Measurements from ENCODE around the gene DES.

Gene DES

DNA sequence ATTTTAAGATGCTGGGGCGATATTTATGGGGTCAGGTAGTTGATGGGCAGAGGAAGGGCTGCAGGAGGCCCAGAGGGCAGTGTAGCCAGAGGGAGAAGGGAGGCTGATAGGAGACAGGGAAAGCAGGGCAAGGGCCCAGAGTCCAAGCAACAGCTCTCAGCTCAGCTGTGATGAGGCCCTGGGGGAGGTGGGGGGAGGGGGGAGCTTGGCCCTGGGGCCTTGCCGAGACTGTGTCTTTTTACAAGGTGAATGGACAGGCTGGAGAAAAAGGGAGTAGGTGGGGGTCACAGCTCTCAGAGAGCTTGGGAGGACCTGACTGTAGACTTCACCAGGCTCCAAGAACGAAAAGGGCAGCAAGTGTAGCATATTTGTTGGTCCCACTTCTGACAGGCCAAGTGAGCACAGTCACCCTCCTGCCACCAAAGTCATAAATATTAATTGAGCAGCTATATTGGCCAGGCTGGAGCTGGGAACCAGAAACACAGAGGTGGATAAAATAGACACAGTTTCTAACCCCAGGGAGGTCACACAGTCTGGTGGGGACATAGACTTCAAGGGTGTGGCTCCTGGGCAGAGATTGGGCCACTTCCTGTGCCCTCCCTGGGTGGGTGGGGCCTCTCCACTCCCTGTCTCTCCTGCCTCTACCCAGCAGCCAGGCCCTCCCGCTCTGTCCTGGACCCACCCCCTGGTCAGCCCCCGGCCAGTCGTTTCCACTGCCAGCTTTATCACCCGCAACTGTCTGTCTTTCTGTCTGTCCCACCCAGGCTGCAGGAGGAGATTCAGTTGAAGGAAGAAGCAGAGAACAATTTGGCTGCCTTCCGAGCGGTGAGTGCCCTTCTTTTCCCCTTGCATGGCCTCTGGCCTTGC lies 1.4 kb downstream of the DES start:
- no peak for DNase-seq (ENCODE audit: low read depth)

DNA sequence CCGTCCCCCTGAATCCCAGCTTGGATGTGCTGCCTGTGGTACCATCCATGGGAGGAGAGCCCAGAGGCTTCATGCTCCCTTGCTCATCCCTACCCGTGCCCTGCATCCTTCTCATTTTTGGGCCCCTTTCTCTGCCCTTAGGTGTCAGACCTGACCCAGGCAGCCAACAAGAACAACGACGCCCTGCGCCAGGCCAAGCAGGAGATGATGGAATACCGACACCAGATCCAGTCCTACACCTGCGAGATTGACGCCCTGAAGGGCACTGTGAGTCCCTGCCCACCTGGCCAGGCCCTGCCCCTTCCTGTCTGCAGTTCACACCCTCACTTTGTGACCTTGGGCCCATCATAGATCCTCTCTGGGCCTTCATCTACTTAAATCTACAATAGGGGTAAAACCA lies 2.5 kb downstream of the DES start:
- DNase-seq (ENCODE audit: low read depth), result no peak

DNA sequence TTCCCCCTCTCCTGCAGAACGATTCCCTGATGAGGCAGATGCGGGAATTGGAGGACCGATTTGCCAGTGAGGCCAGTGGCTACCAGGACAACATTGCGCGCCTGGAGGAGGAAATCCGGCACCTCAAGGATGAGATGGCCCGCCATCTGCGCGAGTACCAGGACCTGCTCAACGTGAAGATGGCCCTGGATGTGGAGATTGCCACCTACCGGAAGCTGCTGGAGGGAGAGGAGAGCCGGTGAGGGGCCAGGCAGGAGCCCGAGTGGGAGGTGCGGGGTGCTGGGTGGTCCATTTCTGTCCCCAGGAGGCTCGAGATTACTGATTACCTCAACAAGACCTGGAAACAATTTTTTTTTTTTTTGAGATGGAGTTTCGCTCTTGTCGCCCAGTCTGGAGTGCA lies 3.1 kb downstream of the DES start:
- DNase-seq (ENCODE audit: low read depth), result no peak

- DNase-seq (ENCODE audit: low read depth), result no peak
Observed at GRCh38 chr2:219422952-219423534, 4.9 kb downstream of the DES start.

DNA sequence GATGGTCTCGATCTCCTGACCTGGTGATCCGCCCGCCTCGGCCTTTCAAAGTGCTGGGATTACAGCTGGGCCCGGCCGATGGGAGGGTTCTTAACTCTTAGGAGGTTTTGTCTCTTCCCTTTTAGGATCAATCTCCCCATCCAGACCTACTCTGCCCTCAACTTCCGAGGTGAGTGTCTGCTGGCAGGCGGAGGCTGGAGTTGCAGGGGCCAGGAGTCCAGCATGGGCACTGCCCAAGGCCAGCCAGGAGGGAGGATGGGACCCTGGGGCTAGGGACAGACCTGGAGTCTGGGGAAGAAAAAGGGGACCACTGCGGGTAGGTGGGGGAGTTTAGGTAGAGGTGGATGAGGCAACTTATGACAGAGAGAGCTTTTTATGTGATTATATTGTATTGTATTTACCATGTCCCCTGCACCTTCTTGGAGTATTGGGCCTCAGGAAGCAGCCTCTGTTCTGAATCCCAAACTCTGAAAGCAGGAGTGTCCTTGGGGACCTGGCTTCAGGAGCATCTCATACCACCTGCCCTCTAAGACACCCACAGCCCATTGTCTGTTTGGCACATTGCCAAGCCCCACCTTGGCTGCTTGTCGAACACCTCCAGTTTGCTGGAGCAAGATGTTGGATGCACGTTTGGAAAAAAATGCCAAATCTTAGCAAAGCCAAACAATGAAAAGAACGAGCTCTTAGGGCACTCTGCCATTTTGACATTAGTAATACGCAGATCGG lies 5.6 kb downstream of the DES start:
- no peak for DNase-seq (ENCODE audit: low read depth)

DNA sequence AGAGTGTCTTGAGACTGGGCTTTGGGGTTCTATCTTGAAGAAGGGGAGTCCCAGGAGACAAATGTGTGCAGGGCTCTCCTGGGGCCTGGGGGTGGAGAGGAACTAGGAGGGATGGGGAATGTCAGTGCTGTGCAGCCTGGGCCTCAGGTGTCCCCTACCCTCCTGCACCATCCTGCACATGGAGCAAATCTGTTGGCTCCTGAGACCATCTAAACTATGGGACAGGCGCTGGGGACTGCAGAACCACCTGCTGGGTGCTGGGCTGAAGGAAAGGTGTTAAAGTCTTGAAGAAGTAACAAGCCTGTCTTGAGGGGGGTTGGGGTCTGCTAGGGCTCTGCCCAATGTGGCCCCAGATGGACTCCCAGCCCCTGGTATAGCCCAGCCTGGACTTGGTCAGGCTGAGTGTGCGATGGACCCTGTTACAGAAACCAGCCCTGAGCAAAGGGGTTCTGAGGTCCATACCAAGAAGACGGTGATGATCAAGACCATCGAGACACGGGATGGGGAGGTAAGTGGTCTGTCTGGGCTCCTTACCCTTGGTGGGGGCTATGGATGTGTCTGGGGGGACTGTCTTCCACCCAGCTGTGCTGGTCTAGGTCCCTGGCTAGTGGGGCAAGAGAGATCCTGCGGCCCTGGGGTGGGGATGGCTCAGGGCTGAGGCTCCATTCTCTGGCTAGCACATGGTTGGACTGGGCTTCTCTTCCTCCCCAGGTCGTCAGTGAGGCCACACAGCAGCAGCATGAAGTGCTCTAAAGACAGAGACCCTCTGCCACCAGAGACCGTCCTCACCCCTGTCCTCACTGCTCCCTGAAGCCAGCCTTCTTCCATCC lies 7.3 kb downstream of the DES start:
- no peak for DNase-seq (ENCODE audit: low read depth)

DNA sequence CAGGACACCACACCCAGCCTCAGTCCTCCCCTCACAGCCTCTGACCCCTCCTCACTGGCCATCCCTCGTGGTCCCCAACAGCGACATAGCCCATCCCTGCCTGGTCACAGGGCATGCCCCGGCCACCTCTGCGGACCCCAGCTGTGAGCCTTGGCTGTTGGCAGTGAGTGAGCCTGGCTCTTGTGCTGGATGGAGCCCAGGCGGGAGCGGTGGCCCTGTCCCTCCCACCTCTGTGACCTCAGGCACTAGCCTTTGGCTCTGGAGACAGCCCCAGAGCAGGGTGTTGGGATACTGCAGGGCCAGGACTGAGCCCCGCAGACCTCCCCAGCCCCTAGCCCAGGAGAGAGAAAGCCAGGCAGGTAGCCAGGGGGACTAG lies 7.9 kb downstream of the DES start:
- DNase-seq (ENCODE audit: low read depth), result no peak

- no peak for DNase-seq (ENCODE audit: low read depth)
Observed at GRCh38 chr2:219426534-219427136, 8.5 kb downstream of the DES start.

GRCh38 chr2:219428469-219428868 lies 10.3 kb downstream of the DES start:
- no peak for DNase-seq (ENCODE audit: low read depth)

GRCh38 chr2:219429958-219430606 lies 11.9 kb downstream of the DES start:
- no peak for DNase-seq (ENCODE audit: low read depth)

GRCh38 chr2:219430633-219431615 lies 12.7 kb downstream of the DES start:
- no peak for DNase-seq (ENCODE audit: low read depth)

DNA sequence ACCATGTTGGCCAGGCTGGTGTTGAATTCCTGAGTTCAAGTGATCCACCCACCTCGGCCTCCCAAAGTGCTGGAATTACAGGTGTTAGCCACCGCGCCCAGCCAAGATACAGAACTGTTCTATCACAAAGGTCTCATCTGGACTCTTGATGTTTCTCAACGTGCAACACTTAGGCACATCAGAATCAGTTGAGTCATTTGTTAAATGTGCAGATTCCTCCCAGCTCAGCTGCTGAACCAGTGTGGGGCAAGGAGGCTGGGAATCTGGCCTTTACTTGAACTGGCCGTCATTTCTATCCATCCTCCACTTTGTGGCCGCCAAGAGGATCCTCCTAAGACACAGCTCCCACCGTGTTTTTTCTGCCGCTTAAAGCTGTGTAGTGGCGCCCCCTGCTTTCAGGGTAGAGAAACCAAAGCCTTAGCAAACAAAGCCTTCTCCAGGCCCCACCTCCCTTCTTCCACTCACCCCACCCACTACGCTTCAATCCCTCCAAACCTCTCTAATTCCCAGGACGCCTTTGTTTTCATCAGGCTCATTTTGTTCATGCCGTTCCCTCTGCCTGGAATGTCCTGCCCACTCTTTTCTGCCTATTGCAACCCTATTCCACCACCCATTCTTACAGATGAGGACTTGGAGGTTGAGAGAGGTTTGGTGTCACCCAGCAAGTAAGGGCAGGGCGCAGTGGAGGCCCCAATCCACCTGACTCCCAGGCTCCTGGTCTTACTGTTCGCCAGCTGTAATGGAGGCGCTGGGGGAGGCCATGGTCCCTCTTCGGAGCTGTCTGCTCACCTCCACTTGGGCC lies 15.7 kb downstream of the DES start:
- DNase-seq (ENCODE audit: low read depth), result no peak

GRCh38 chr2:219434468-219434717 lies 16.2 kb downstream of the DES start:
- no peak for DNase-seq (ENCODE audit: low read depth)

- DNase-seq (ENCODE audit: low read depth), result no peak
Observed at GRCh38 chr2:219434718-219435525, 16.7 kb downstream of the DES start, which contains the start of gene SPEG. TSS of gene SPEG (plus strand) at chr2:219434843. CDS start at chr2:219434978, 135 bp downstream.

DNA sequence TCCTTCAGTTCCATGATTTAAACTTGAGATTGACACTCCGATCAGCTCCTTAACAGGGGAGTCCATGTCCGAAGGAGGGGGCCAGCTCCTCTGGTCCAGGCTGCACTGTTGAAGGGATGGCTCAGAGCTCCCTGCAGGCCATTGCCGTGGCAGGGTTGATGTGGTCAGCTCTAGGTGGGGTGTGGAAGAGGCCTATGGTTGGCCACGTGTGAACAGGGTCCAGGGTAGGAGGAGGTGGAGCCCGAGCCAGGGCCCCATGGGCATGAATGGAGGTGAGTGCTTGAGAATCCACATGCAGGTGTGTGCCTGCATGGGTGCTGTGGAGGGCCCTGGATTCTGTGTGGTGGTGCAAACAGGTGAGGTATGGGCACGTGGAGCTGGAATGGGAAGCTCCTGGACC lies 17.5 kb downstream of the DES start:
- no peak for DNase-seq (ENCODE audit: low read depth)

GRCh38 chr2:219436491-219436890 lies 18.3 kb downstream of the DES start:
- DNase-seq (ENCODE audit: low read depth), result no peak

GRCh38 chr2:219437141-219437540 lies 19.0 kb downstream of the DES start:
- DNase-seq (ENCODE audit: low read depth), result no peak

- no peak for DNase-seq (ENCODE audit: low read depth)
Observed at GRCh38 chr2:219437690-219438206, 19.6 kb downstream of the DES start.
